ENCODE results near the gene CIROP. TPM values are rescaled to one million over a fixed set of nuclear protein-coding genes. Genes with fewer than 3 reads are reported as not detected.

CIROP gene
- total and polyA plus RNA-seq, 9 of the 15 experiments (the other 6 are each of a cell fraction or from before 2014, with no cell fraction given), result not detected

DNA sequence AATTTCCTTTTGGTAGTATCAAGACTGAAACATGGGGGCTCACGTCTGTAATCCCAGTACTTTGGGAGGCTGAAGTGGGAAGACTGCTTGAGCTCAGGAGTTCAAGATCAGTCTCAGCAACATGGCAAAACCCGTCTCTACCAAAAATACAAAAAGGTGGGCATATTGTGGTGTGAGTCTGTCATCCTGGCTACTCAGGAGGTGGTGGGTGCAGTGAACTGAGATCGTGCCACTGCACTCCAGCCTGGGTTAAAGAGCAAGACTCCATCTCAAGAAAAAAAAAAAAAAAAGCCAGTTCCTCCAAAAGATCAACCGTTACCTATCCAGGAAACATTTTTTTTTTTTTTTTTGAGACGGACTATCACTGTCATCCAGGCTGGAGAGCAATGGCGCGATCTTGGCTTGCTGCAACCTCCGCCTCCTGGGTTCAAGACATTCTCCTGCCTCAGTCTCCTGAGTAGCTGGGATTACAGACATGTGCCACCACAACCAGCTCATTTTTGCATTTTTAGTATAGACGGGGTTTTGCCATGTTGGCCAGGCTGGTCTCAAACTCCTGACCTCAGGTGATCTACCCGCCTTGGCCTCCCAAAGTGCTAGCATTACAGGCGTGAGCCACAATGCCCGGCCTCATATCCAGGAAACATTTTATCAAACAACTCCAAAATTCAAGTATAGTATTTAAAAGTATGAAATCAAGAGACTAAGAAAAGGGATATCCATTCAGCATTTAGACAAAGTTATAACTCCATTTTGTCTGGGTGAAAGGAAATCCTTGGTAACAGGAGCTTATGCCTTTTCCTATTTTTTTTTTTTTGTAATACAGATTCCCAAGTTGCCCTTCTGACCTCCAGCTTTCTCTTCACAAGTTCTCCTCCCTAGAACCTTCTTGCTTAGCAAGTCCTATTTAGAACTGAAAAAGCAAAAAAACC is 13.2 kb downstream of the CIROP start:
- 90% methylated on average over 12 of the region's 12 CpGs for WGBS (ENCODE audit: insufficient coverage, low coverage, missing lambda C conversion rate)
- Histone ChIP-seq H3K9ac (ENCODE audit: insufficient read depth in 1 of 2, low read depth in 2 of 2, low read length in 2 of 2) (no peak overlapping the region), H2AFZ (ENCODE audit: low read depth, low read length) (no peak overlapping the region), H3K4me1 (replicated peaks in 1 of 2; ENCODE audit: control insufficient read depth in 2 of 2, insufficient read depth in 2 of 2, low read length in 2 of 2) (peaks cover 2 to 11% of the 10 kb centered on the region in 2 experiments; a peak in 4 of 5 replicates), H3K36me3 (ENCODE audit: control insufficient read depth, insufficient read depth, low read length) (peaks cover 70% of the 10 kb centered on the region), H3K27ac (ENCODE audit: extremely low read depth, low read depth, low read length) (no peak overlapping the region), H3K4me3 (no peak overlapping the region), H3K27me3 (ENCODE audit: control insufficient read depth in 2 of 2, insufficient read depth in 2 of 2, low read length in 2 of 2) (no peaks in the 10 kb centered on the region), H3K9me1 (ENCODE audit: control insufficient read depth, insufficient read depth, low read length) (no peaks in the 10 kb centered on the region), H3K79me2 (ENCODE audit: control insufficient read depth, insufficient read depth, low read length) (peaks cover 63% of the 10 kb centered on the region), H3K4me2 (ENCODE audit: insufficient read depth, low read length) (no peak overlapping the region), H4K20me1 (replicated peaks; ENCODE audit: control insufficient read depth, insufficient read depth, low read length) (peaks cover 12% of the 10 kb centered on the region), H3K9me3 (replicated peaks; ENCODE audit: control insufficient read depth, insufficient read depth, low read depth, low read length) (no peaks in the 10 kb centered on the region)
- intact Hi-C loops (cut with micrococcal nuclease) (no loop called here), in situ Hi-C loops (cut with MboI) (no loop called here)
- TF ChIP-seq SETDB1 (IDR thresholded peaks at IDR 0.05; ENCODE audit: low read length), result no peak
- TF ChIP-seq ZNF644 (tag; IDR thresholded peaks at IDR 0.05; ENCODE audit: low read depth), result no peak
- DNase-seq (ENCODE audit: extremely low read depth in 1 of 4, low spot score in 3 of 4) (no peak), FAIRE-seq (no peak), ATAC-seq (no peak)
- ChIA-PET CTCF (ENCODE audit: low intra/inter-chr PET ratio) (no interaction called here), POLR2A (interaction anchor here (0.6 to 2.3 kb wide), 6 partner anchors 9 to 225 kb away, joined by 3 to 12 read pairs (median 3); no protein-coding TSS in a partner anchor)
- no TSS peak for BruUV-seq (replicated peaks)

GRCh38 chr14:23090254-23090636 is 14.5 kb downstream of the CIROP start:
- Histone ChIP-seq H3K4me1 (replicated peaks in 1 of 2; ENCODE audit: control insufficient read depth in 2 of 2, insufficient read depth in 2 of 2, low read length in 2 of 2) (peaks cover 0 to 11% of the 10 kb centered on the region in 2 experiments; a peak in 3 of 5 replicates), H3K4me3 (no peak overlapping the region), H3K27me3 (ENCODE audit: control insufficient read depth in 2 of 2, insufficient read depth in 2 of 2, low read length in 2 of 2) (no peaks in the 10 kb centered on the region), H3K9me1 (ENCODE audit: control insufficient read depth, insufficient read depth, low read length) (no peaks in the 10 kb centered on the region), H3K79me2 (ENCODE audit: control insufficient read depth, insufficient read depth, low read length) (peaks cover 52% of the 10 kb centered on the region), H3K27ac (ENCODE audit: extremely low read depth, low read depth, low read length) (no peak overlapping the region), H3K9ac (ENCODE audit: insufficient read depth in 1 of 2, low read depth in 2 of 2, low read length in 2 of 2) (no peak overlapping the region), H4K20me1 (replicated peaks; ENCODE audit: control insufficient read depth, insufficient read depth, low read length) (peaks cover 12% of the 10 kb centered on the region), H3K4me2 (ENCODE audit: insufficient read depth, low read length) (no peak overlapping the region), H3K9me3 (replicated peaks; ENCODE audit: control insufficient read depth, insufficient read depth, low read depth, low read length) (no peaks in the 10 kb centered on the region), H3K36me3 (ENCODE audit: control insufficient read depth, insufficient read depth, low read length) (peaks cover 83% of the 10 kb centered on the region), H2AFZ (ENCODE audit: low read depth, low read length) (no peak overlapping the region)
- in situ Hi-C loops (cut with MboI), result no loop called here
- FAIRE-seq (no peak), DNase-seq (ENCODE audit: extremely low read depth in 1 of 4, low spot score in 3 of 4) (no peak), ATAC-seq (no peak)
- POLR2A ChIA-PET, result interaction anchor here (0.6 to 2.3 kb wide), 7 partner anchors 8 to 70 kb away, joined by 3 to 12 read pairs (median 3); no protein-coding TSS in a partner anchor
- WGBS (ENCODE audit: insufficient coverage, low coverage, missing lambda C conversion rate), result 90% methylated on average over 4 of the region's 4 CpGs
- BruUV-seq (replicated peaks), result no TSS peak
- CTCF ChIA-PET (ENCODE audit: low intra/inter-chr PET ratio), result no interaction called here
- intact Hi-C loops (cut with micrococcal nuclease), result no loop called here
- no peak for TF ChIP-seq POU5F1 (IDR thresholded peaks at IDR 0.05; ENCODE audit: borderline replicate concordance, low read depth, low read length, partially characterized antibody)
- no peak for TF ChIP-seq ZEB2 (IDR thresholded peaks at IDR 0.05)
- TF ChIP-seq ZNF197 (CRISPR knock-in tag; IDR thresholded peaks at IDR 0.05; ENCODE audit: low read depth), result no peak
- TF ChIP-seq, protein P1, sequence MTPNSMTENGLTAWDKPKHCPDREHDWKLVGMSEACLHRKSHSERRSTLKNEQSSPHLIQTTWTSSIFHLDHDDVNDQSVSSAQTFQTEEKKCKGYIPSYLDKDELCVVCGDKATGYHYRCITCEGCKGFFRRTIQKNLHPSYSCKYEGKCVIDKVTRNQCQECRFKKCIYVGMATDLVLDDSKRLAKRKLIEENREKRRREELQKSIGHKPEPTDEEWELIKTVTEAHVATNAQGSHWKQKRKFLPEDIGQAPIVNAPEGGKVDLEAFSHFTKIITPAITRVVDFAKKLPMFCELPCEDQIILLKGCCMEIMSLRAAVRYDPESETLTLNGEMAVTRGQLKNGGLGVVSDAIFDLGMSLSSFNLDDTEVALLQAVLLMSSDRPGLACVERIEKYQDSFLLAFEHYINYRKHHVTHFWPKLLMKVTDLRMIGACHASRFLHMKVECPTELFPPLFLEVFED (CRISPR knock-in tag; conservative IDR thresholded peaks at IDR 0.05), result no peak
- TF ChIP-seq, protein P2, sequence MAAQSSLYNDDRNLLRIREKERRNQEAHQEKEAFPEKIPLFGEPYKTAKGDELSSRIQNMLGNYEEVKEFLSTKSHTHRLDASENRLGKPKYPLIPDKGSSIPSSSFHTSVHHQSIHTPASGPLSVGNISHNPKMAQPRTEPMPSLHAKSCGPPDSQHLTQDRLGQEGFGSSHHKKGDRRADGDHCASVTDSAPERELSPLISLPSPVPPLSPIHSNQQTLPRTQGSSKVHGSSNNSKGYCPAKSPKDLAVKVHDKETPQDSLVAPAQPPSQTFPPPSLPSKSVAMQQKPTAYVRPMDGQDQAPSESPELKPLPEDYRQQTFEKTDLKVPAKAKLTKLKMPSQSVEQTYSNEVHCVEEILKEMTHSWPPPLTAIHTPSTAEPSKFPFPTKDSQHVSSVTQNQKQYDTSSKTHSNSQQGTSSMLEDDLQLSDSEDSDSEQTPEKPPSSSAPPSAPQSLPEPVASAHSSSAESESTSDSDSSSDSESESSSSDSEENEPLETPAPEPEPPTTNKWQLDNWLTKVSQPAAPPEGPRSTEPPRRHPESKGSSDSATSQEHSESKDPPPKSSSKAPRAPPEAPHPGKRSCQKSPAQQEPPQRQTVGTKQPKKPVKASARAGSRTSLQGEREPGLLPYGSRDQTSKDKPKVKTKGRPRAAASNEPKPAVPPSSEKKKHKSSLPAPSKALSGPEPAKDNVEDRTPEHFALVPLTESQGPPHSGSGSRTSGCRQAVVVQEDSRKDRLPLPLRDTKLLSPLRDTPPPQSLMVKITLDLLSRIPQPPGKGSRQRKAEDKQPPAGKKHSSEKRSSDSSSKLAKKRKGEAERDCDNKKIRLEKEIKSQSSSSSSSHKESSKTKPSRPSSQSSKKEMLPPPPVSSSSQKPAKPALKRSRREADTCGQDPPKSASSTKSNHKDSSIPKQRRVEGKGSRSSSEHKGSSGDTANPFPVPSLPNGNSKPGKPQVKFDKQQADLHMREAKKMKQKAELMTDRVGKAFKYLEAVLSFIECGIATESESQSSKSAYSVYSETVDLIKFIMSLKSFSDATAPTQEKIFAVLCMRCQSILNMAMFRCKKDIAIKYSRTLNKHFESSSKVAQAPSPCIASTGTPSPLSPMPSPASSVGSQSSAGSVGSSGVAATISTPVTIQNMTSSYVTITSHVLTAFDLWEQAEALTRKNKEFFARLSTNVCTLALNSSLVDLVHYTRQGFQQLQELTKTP (IDR thresholded peaks at IDR 0.05; ENCODE audit: low read depth in 1 of 2, partially characterized antibody in 2 of 2), result no peak
- no peak for TF ChIP-seq ZNF263 (CRISPR knock-in tag; IDR thresholded peaks at IDR 0.05; ENCODE audit: borderline replicate concordance)
- no peak for TF ChIP-seq FOXJ2 (tag; IDR thresholded peaks at IDR 0.05)

Data from K562 (cell line).